GM12878 (cell line): ENCODE measurements around the gene DLGAP5.

Experiments used
- BHLHE40 ChIP-seq, 2 experiments: fragments of 450-650 bp in 1 of 2; IDR thresholded peaks; 2 replicates each; pipeline ENCODE4 v1.6.1; 2011 to 2017; ENCODE audit warnings: low read depth in 2 of 2, borderline replicate concordance in 1 of 2, improper control_type of control experiment in 1 of 2, low read length in 1 of 2, mild to moderate bottlenecking in 1 of 2
- CBX5 ChIP-seq: sonication (generic); IDR thresholded peaks from 2 replicates; pipeline ENCODE4 v1.6.1; 2016; ENCODE audit warnings: low read depth, moderate library complexity, mild to moderate bottlenecking, inconsistent platforms
- CEBPZ ChIP-seq: fragments of 150-350 bp; IDR thresholded peaks from 2 replicates; pipeline ENCODE4 v1.6.1; 2016; ENCODE audit warnings: low read depth, low read length
- CTCF ChIP-seq, 3 experiments: IDR thresholded peaks in 2 of 3; conservative IDR thresholded peaks in 1 of 3; 2 replicates each; pipeline ENCODE4 v1.5.1; 2011; ENCODE audit warnings: low read depth in 3 of 3, low read length in 3 of 3, mild to moderate bottlenecking in 3 of 3, control low read depth in 2 of 3, moderate library complexity in 2 of 3, inconsistent platforms in 1 of 3, mixed read lengths in 1 of 3; ENCODE audit not compliant: control insufficient read depth in 2 of 3, insufficient read depth in 1 of 3; ENCODE audit errors: extremely low read depth in 1 of 3
- EP300 ChIP-seq, 2 experiments: fragments of 150-350 bp in 1 of 2; IDR thresholded peaks; 2 replicates each; pipeline ENCODE4 v1.6.1; 2011 to 2012; ENCODE audit warnings: low read depth in 2 of 2, low read length in 2 of 2, borderline replicate concordance in 1 of 2, improper control_type of control experiment in 1 of 2, inconsistent platforms in 1 of 2; ENCODE audit not compliant: control insufficient read depth in 1 of 2
- GABPA ChIP-seq: IDR thresholded peaks from 2 replicates; pipeline ENCODE4 v1.6.1; 2014; ENCODE audit warnings: antibody characterized with exemption, low read depth, mild to moderate bottlenecking, inconsistent platforms
- GATAD2B ChIP-seq: fragments of 450-650 bp; conservative IDR thresholded peaks from 2 replicates; pipeline ENCODE4 v1.6.1; 2017; ENCODE audit warnings: low read depth, mild to moderate bottlenecking, moderate library complexity
- NFYB ChIP-seq: IDR thresholded peaks from 2 replicates; pipeline ENCODE4 v1.6.1; 2011; ENCODE audit warnings: low read depth, mild to moderate bottlenecking, low read length, improper control_type of control experiment, moderate library complexity; ENCODE audit not compliant: insufficient read depth
- PBX3 ChIP-seq: IDR thresholded peaks from 2 replicates; pipeline ENCODE4 v1.6.1; 2011; ENCODE audit warnings: mild to moderate bottlenecking, low read depth, low read length, moderate library complexity; ENCODE audit not compliant: insufficient replicate concordance
- PML ChIP-seq: IDR thresholded peaks from 2 replicates; pipeline ENCODE4 v1.6.1; 2012; ENCODE audit warnings: low read length, inconsistent platforms
- POLR2A ChIP-seq: IDR thresholded peaks from 2 replicates; pipeline ENCODE4 v1.6.1; 2011; ENCODE audit warnings: low read depth, mild to moderate bottlenecking, low read length
- SP1 ChIP-seq: IDR thresholded peaks from one replicate; pipeline ENCODE4 v1.6.1; 2011; ENCODE audit warnings: low read depth, low read length
- WRNIP1 ChIP-seq: IDR thresholded peaks from 2 replicates; pipeline ENCODE4 v1.6.1; 2011; ENCODE audit warnings: low read depth, low read length, improper control_type of control experiment, borderline replicate concordance
- YY1 ChIP-seq: IDR thresholded peaks from 2 replicates; pipeline ENCODE4 v1.6.1; 2011; ENCODE audit warnings: low read depth, mild to moderate bottlenecking, low read length

GRCh38 chr14:55114720-55115119 is 76.7 kb downstream of the DLGAP5 start:
- TF ChIP-seq YY1 (no peak), CBX5 (no peak), CTCF (IDR thresholded peaks at IDR 0.05 in 2 of 3, conservative IDR thresholded peaks at IDR 0.05 in 1 of 3; ENCODE audit: control insufficient read depth in 2 of 3, extremely low read depth in 1 of 3, insufficient read depth in 1 of 3, low read depth in 3 of 3, low read length in 3 of 3) (no peak), WRNIP1 (no peak), SP1 (no peak), PBX3 (no peak), PML (no peak), NFYB (no peak), EP300 (IDR thresholded peaks at IDR 0.05; ENCODE audit: borderline replicate concordance in 1 of 2, control insufficient read depth in 1 of 2, low read depth in 2 of 2, low read length in 2 of 2) (no peak), GABPA (no peak), GATAD2B (no peak), BHLHE40 (IDR thresholded peaks at IDR 0.05; ENCODE audit: borderline replicate concordance in 1 of 2, low read depth in 2 of 2, low read length in 1 of 2) (no peak), POLR2A (no peak), CEBPZ (no peak)
